Measurements from ENCODE around the gene MSRB1.

MSRB1 gene

DNA sequence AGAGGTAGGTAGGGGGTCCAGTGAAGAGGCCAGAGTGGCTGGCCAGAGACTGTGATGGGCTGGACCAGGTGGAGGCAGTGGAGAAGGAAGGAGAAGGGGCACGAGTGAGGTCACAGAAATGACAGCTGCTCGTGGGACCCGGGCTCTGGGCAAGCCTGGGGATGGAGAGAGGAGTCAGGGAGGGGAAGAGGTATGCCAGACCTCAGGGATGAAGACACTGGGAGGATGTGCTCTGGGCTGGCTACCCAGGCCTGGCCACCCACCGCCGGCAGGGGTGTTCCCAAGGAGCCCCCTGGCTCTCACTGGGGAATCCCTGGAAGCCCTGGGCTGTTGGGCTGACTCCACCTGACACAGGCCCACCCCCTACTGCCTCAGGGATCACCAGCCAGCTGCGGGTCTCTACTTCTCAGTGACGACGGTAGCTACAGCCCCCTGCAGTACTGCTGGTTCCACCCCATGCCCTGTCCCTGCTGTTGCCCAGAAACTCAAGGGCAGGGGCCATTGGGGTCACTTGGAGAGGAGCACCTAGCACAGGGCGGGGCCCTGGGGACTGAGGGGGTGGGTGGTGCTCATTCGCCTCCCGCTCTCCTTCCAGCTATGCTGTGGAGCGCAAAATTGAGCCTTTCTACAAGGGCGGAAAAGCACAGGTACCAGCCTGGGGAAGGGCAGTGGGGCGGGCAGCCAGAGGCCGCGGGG, 30.6 kb upstream of the MSRB1 start:
- no peak for DNase-seq (ENCODE audit: low read depth in 2 of 2)
- TF ChIP-seq, protein P1, sequence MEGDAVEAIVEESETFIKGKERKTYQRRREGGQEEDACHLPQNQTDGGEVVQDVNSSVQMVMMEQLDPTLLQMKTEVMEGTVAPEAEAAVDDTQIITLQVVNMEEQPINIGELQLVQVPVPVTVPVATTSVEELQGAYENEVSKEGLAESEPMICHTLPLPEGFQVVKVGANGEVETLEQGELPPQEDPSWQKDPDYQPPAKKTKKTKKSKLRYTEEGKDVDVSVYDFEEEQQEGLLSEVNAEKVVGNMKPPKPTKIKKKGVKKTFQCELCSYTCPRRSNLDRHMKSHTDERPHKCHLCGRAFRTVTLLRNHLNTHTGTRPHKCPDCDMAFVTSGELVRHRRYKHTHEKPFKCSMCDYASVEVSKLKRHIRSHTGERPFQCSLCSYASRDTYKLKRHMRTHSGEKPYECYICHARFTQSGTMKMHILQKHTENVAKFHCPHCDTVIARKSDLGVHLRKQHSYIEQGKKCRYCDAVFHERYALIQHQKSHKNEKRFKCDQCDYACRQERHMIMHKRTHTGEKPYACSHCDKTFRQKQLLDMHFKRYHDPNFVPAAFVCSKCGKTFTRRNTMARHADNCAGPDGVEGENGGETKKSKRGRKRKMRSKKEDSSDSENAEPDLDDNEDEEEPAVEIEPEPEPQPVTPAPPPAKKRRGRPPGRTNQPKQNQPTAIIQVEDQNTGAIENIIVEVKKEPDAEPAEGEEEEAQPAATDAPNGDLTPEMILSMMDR (IDR thresholded peaks at IDR 0.05; ENCODE audit: low read depth, low read length) = no peak
- no peak overlapping the region for H3K4me3 ChIP-seq (replicated peaks in 1 of 2; ENCODE audit: low read depth in 2 of 2, low read length in 2 of 2)

DNA sequence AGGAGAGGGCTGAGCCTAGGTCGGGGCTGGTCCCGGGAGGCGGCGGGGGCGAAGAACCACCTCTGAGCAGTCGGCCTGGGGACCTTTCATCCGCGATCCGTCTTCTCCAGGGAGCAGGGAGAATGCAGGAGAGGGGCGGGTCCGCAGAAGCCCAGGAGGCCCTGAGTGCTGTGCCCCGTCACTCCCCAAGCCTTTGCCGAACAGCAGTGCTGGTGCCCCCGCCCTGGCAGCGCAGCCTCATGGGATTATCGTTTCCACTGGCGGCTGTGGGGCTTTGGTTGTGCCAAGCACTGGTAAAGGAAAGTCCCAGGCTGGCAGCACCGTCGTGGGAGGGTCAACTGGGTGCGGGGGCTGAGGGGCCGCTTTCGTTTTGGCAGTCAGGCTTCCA, 29.5 kb upstream of the MSRB1 start:
- peak overlapping the region; percentile 97 for H3K4me3 ChIP-seq (replicated peaks in 1 of 2; ENCODE audit: low read depth in 2 of 2, low read length in 2 of 2)
- DNase-seq (ENCODE audit: low read depth in 2 of 2) = peak in 1 of 2 donors; percentile 33
- TF ChIP-seq, protein P1 (IDR thresholded peaks at IDR 0.05; ENCODE audit: low read depth, low read length) = no peak

DNA sequence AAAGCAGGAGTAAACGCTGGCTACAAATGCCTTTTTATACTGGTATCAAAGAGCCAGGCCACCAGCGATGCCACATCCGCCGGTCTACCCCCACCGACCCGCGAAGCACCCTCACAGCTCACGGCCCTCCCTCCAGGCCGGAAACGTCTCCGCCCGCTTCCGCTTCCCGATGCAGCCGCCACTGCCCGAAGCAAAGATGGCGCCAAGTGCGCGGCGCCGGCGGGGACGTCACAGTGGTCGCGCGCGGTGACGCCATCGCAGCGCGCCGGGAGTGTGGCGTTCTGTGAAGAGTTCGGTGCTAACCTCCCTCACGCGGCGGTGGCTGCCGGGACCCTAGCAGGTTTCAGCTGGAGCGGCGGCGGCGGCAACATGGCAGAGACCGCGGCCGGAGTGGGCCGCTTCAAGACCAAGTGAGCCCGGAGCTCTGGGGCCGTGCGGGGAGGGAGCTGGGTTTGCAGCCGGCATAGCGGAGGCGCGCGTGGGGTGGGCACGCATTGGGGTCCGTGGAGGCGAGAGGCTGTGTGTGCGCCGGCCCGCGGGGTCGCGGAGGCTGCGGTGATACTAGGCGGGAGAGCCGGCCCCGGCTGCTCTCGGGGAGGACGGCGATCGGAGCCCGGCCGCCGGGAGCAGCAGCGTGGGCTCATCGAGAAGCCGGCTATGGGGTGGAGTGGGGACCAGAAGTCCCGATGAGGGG, 28.9 kb upstream of the MSRB1 start, which contains the start of gene TBL3:
Gene TBL3 (plus strand): TSS at position 258 of the 694 bp plus-strand sequence. CDS start 112 bp downstream, at position 370.
- peak within 1 kb of the TSS; percentile 97 for H3K4me3 ChIP-seq (replicated peaks in 1 of 2; ENCODE audit: low read depth in 2 of 2, low read length in 2 of 2)
- TF ChIP-seq, protein P1 (IDR thresholded peaks at IDR 0.05; ENCODE audit: low read depth, low read length) = no peak
- DNase-seq (ENCODE audit: low read depth in 2 of 2) = peak; percentile 93 to 95

DNA sequence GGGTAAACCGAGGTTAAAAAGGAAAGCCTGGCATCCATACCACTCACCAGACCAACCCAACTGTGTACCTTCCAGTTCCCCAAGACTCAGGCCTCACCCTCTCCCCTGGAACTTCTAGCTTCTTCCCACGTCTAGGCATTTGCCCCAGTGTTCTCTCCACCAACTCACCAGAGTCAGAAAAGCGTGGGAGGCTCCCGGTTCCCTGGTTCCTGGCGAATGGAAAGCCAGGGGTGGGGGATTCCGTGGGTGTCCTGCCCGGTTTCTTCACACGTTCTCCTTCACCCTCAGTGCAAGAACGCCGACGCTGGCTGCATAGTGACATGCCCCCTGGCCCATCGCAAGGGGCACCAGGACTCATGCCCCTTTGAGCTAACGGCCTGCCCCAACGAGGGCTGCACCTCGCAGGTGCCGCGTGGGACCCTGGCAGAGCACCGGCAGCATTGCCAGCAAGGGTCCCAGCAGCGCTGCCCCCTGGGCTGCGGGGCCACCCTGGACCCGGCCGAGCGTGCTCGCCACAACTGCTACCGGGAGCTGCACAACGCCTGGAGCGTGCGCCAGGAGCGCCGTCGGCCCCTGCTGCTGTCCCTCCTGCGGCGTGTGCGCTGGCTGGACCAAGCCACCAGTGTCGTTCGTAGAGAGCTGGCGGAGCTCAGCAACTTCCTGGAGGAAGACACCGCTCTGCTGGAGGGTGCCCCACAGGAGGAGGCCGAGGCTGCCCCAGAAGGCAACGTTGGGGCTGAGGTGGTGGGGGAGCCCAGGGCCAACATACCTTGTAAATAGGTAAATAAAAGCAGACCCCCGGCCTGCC, 25.4 kb upstream of the MSRB1 start:
- H3K4me3 ChIP-seq (replicated peaks in 1 of 2; ENCODE audit: low read depth in 2 of 2, low read length in 2 of 2) = no peak overlapping the region
- TF ChIP-seq, protein P1 (IDR thresholded peaks at IDR 0.05; ENCODE audit: low read depth, low read length) = no peak
- no peak for DNase-seq (ENCODE audit: low read depth in 2 of 2)

DNA sequence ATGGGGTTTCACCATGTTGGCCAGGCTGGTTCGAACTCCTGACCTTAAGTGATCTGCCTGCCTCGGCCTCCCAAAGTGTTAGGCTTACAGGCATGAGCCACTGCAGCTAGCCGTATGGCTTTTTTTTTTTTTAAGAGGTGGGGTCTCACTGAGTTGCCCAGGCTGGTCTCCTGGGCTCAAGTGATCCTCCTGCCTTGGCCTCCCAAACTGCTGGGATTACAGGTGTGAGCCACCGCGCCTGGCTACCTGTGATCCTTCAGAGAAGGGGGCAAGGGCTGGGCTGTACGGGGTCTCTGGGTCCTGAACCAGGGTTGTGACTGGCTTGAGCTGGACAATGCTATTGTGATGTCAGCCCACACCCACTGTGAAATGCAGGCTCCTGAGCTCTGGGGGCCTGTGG, 23.5 kb upstream of the MSRB1 start, which contains the start of gene RNF151:
Gene RNF151 (plus strand): TSS at position 397 of the 400 bp plus-strand sequence. CDS start 26 bp downstream, outside the sequence.
- TF ChIP-seq, protein P1 (IDR thresholded peaks at IDR 0.05; ENCODE audit: low read depth, low read length) = no peak
- H3K4me3 ChIP-seq (replicated peaks in 1 of 2; ENCODE audit: low read depth in 2 of 2, low read length in 2 of 2) = peak within 1 kb of the TSS; percentile 88 to 92
- DNase-seq (ENCODE audit: low read depth in 2 of 2) = no peak

DNA sequence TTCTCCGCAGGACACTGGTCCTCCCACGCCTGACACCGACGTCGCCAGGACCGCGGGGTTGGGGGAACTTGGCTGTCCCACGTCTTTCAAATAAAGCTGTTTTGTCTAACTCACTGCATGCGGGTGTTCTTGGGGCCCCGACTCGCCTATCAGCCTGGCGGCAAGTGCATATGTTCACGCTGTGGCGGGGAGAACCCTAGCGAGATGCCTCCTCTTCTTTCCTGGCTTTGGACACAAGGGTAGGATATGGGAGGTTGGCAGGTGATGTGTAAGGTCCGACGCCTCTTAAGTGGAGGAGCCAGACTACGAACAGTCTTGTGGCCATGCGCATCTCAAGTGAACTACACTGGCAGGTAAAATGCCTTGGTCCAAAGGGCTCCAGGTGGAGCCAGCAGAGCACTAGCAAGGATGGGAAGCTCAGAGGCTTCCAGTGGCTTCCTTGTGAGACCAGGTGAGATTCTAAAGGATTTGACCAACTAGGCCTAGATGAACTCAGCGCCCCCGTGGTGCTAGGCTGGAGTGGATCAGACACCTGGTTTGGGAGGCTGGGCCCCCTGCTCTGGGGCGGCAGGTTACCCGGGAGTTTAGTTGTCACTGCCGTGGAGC, 22.5 kb upstream of the MSRB1 start:
- no peak for DNase-seq (ENCODE audit: low read depth in 2 of 2)
- H3K4me3 ChIP-seq (replicated peaks in 1 of 2; ENCODE audit: low read depth in 2 of 2, low read length in 2 of 2) = peak overlapping the region; percentile 88 to 92
- TF ChIP-seq, protein P1 (IDR thresholded peaks at IDR 0.05; ENCODE audit: low read depth, low read length) = no peak
